Activated CD4-positive, alpha-beta T cell treated with anti-CD3 and anti-CD28 coated beads for 36 hours (primary cell): ENCODE data around the gene APOC3. TPM values are rescaled to one million over a fixed set of nuclear protein-coding genes. Genes with fewer than 3 reads are reported as not detected.

Source experiments
- ATAC-seq: fragments of 200-7000 bp; cut with Tn5 transposase; one replicate; pipeline ENCODE4 v1.10.0; 2021; ENCODE audit warnings: mild to moderate bottlenecking, moderate library complexity
- CTCF ChIA-PET: fragments of 350-600 bp; sonication (Branson Sonifier 250); formaldehyde crosslinking; loops from one replicate; lab custom pipeline; 2021; ENCODE audit warnings: antibody characterized with exemption; lab: Charles Lee
- POLR2A ChIA-PET: fragments of 350-600 bp; sonication (Branson Sonifier 250); formaldehyde crosslinking; loops from one replicate; lab custom pipeline; 2021; ENCODE audit warnings: antibody characterized with exemption, inconsistent platforms; lab: Charles Lee
- DNase-seq: peaks from one replicate; pipeline ENCODE4 v3.0.0-alpha.2; 2020
- H3K27ac Mint-ChIP-seq: one replicate; pipeline ENCODE4 v1.8.0; 2021; ENCODE audit warnings: mixed read lengths
- H3K27me3 Mint-ChIP-seq: one replicate; pipeline ENCODE4 v1.8.0; 2021; ENCODE audit warnings: mixed read lengths
- H3K36me3 Mint-ChIP-seq: one replicate; pipeline ENCODE4 v1.8.0; 2021; ENCODE audit warnings: low read depth, mixed read lengths
- H3K4me1 Mint-ChIP-seq: one replicate; pipeline ENCODE4 v1.8.0; 2021; ENCODE audit warnings: mixed read lengths
- H3K4me3 Mint-ChIP-seq: one replicate; pipeline ENCODE4 v1.8.0; 2021; ENCODE audit warnings: mild to moderate bottlenecking, moderate library complexity, mixed read lengths
- H3K9me3 Mint-ChIP-seq: one replicate; pipeline ENCODE4 v1.8.0; 2021; ENCODE audit warnings: low read depth, mixed read lengths
- intact Hi-C, 2 experiments: fragments of 100-400 bp; cut with DNase I in 1 of 2; cut with micrococcal nuclease in 1 of 2; formaldehyde crosslinking; loops; one replicate each; pipeline versions ENCODE4 v1.14.2 to v1.15.1; 2022 to 2024; cut with DNase I, micrococcal nuclease
- total RNA-seq, 2 experiments: library from RNA; stranded (reverse); gene quantifications; one replicate each; pipeline ENCODE4 v1.2.3, GENCODE V29; 2021

Gene APOC3
- total RNA-seq, 2 experiments from 2014 or later, result not detected

DNA sequence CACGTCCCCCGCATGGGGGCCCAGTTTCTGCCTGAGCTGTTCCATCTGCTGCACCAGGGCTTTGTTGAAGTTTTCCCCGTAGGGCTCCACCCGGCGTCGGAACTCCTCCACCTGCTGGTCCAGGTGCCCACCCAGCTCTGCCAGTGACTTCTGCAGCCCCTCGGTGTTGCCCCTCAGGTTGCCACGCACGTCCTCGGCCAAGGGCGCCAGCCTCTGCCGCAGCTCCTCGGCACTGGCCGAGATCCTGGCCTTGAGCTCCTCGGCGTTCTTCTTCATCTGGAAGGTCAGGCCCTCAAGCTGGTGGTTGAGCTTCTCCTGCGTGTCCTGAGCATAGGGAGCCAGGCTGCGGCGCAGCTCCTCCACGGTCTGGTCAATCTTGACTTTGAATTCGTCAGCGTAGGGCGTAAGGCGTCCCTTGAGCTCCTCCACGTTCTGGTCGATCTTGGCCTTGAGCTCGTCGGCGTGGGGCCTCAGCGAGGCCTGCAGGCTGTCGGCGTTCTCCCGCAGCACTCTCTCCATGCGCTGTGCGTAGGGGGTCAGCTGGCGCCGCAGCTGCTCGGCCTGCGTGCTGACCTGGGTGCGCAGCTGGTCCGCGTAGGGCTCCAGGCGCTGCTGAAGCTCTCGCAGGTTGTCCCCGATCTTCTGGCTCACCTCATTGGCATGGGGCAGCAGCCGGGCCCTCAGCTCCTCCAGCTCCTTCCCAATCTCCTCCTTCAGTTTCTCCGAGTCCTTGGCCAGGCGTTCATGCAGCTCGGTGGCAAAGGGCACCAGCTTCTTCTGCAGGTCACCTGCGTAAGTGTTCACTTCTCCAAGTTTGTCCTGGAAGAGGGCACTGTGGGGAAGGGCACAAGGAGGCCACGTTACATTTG is 8.4 kb upstream of the APOC3 start:
- ATAC-seq (no peak), DNase-seq (no peak)
- ChIA-PET CTCF (interaction anchor here (0.6 to 1.8 kb wide), 7 partner anchors 12 to 386 kb away, joined by 3 to 5 read pairs (median 3); partner anchors contain the start of gene APOA5), POLR2A (no interaction called here)
- no peaks in the 10 kb centered on the region for H3K9me3 Mint-ChIP-seq
- no peaks in the 10 kb centered on the region for H3K27me3 Mint-ChIP-seq
- H3K36me3 Mint-ChIP-seq, result no peaks in the 10 kb centered on the region
- intact Hi-C loops, result no loop called here
- no peaks in the 10 kb centered on the region for H3K4me1 Mint-ChIP-seq
- H3K4me3 Mint-ChIP-seq, result no peak overlapping the region
- H3K27ac Mint-ChIP-seq, result no peak overlapping the region

DNA sequence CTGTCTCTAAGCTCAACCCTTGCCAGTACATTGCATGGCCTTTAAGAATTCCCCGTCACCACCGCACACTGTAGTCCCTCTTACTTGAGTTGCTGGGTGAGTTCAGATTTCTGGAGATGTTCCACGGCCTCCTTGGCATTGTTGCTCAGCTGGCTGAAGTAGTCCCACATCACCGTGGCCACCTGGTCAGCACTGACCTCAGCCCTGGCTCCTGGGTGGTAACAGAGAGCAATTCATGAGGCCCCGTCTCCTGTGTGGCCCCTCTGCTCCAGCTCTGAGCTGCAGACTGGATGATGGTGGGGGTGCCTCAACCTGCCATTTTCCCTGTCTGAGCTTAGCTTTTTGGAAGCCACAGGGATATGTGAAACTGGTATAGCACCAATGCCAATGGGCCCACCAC is 7.1 kb upstream of the APOC3 start:
- intact Hi-C loops, result no loop called here
- no peaks in the 10 kb centered on the region for H3K36me3 Mint-ChIP-seq
- ChIA-PET POLR2A (interaction anchor here (0.7 to 1.1 kb wide), 3 partner anchors 13 to 342 kb away, joined by 3 read pairs; no protein-coding TSS in a partner anchor), CTCF (interaction anchor here (0.6 to 1.7 kb wide), 4 partner anchors 11 to 284 kb away, joined by 3 to 5 read pairs (median 4); no protein-coding TSS in a partner anchor)
- H3K4me1 Mint-ChIP-seq, result no peaks in the 10 kb centered on the region
- DNase-seq, result no peak
- no peaks in the 10 kb centered on the region for H3K27me3 Mint-ChIP-seq
- no peak overlapping the region for H3K27ac Mint-ChIP-seq
- ATAC-seq, result no peak
- H3K4me3 Mint-ChIP-seq, result no peak overlapping the region
- H3K9me3 Mint-ChIP-seq, result no peaks in the 10 kb centered on the region

DNA sequence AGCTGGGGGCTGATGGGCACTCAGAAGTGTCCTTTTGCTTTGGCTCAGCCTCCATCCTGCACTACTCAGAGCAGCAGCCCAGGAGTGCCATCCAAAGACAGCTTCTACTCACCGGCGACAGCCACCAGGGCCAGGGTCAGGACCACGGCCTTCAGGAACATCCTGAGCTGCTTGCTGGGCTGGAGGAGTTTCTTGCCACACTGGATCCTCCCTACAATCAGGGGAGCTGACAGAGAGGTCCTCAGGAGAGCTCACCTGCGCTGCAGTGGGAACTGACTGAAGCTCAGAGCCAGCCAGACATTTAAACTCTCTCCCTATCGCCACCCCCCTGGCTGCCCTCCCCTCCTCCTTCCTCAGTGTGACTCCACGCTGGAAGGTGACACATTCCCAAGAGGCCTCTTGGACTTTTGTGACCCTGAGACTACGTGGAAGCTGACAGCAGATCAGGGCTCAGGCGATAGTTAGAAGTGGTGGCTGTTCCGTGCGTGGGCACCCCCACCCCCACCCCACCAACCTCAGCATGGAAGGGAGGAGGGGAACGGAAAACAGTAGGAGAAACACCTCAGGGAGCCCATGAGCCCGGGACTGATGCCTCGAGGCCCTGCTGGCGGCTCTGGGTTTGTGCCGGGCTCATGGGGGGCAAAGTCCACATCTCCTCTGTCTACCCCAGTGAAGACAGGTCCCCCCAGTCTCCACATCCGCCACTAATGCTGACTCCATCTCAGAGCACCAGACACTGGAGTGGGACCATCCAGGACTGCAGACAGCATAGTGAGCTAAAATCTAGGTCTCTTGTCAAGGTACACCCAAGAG is 6.5 kb upstream of the APOC3 start, which contains the start of gene APOA4:
Gene APOA4 (minus strand): TSS at position 274 of the 813 bp plus-strand sequence. CDS start 113 bp downstream, at position 161.
- Mint-ChIP-seq H3K27me3 (no peaks in the 10 kb centered on the region), H3K4me1 (no peaks in the 10 kb centered on the region), H3K9me3 (no peaks in the 10 kb centered on the region), H3K4me3 (no peak within 1 kb of the TSS), H3K36me3 (no peaks in the 10 kb centered on the region), H3K27ac (no peak within 1 kb of the TSS)
- POLR2A ChIA-PET, result interaction anchor here (0.7 to 1.1 kb wide), 3 partner anchors 13 to 342 kb away, joined by 3 read pairs; no protein-coding TSS in a partner anchor
- intact Hi-C loops, result no loop called here
- ATAC-seq (no peak), DNase-seq (no peak)
- CTCF ChIA-PET, result interaction anchor here (0.6 to 1.7 kb wide), 5 partner anchors 10 to 283 kb away, joined by 3 to 5 read pairs (median 3); partner anchors contain the start of gene APOA5

DNA sequence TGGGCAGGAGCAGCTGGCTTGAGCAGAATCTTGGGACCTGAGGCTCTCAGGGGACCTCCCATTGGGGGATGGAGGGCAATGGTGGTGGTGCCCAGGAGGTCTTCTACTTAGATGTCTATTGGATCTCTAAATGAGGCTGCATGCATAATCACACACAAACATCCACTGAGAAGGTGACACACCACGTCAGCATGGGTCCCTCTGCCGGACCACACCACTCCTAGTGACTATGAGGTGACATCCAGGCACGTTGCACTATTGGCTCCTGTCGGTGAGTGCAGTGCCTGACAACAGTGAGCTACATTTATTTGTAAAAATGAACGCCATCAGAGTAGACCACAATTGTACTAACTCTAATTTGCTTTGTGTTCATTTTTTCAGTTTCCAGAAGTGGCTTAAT is 4.3 kb upstream of the APOC3 start:
- intact Hi-C loops, result no loop called here
- no peaks in the 10 kb centered on the region for H3K36me3 Mint-ChIP-seq
- ATAC-seq, result no peak
- no peak overlapping the region for H3K4me3 Mint-ChIP-seq
- no peak for DNase-seq
- POLR2A ChIA-PET, result no interaction called here
- H3K9me3 Mint-ChIP-seq, result no peaks in the 10 kb centered on the region
- H3K4me1 Mint-ChIP-seq, result no peaks in the 10 kb centered on the region
- H3K27me3 Mint-ChIP-seq, result no peaks in the 10 kb centered on the region
- CTCF ChIA-PET, result interaction anchor here (0.7 kb wide), 1 partner anchor 92 kb away, joined by 3 read pairs; no protein-coding TSS in a partner anchor
- H3K27ac Mint-ChIP-seq, result no peak overlapping the region

DNA sequence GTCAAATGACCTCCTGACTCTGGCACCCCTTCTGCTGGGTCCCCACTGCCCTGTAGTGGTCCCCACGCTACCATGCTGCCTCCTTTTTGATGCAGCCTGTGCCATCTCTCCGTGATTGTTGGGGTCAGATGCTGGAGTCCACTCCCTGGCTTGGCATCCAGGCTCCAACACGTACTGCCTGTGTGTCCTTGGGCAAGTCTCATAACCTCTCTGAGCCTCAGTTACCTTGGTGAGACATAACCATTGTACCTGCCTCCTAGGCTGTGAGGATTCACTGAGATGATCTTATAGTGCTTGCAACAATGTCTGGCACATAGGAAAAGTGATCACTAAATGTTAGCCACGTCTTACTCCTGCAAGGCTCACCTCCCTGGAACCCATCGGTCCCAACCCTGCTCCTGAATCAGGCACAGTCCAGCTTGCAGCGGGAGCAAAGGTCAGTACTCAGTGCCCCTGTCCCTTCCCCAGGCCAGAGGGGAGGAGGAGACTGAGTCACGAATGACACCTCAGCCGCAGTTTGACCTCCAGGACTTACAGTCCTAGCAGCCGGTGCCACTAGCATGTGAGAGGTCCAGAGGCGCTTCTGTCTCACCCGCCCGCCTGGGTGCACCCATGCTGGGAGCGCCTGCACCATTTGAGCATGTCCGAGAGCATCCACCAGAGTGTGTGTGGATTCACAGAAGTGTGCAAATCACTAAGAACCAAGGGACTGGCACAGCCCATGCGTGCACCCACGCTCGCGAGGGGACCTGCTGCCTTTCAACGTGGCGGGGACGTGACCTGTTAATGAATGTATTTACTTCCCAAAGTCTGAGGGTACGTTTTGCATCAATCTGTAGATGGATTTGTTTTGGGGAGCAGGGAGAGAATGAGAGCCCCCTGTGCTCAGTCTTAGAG is 3.6 kb upstream of the APOC3 start:
- ChIA-PET POLR2A (no interaction called here), CTCF (no interaction called here)
- Mint-ChIP-seq H3K4me3 (no peak overlapping the region), H3K27ac (no peak overlapping the region), H3K27me3 (no peaks in the 10 kb centered on the region), H3K36me3 (no peaks in the 10 kb centered on the region), H3K9me3 (no peaks in the 10 kb centered on the region), H3K4me1 (no peaks in the 10 kb centered on the region)
- no peak for DNase-seq
- intact Hi-C loops, result no loop called here
- no peak for ATAC-seq

DNA sequence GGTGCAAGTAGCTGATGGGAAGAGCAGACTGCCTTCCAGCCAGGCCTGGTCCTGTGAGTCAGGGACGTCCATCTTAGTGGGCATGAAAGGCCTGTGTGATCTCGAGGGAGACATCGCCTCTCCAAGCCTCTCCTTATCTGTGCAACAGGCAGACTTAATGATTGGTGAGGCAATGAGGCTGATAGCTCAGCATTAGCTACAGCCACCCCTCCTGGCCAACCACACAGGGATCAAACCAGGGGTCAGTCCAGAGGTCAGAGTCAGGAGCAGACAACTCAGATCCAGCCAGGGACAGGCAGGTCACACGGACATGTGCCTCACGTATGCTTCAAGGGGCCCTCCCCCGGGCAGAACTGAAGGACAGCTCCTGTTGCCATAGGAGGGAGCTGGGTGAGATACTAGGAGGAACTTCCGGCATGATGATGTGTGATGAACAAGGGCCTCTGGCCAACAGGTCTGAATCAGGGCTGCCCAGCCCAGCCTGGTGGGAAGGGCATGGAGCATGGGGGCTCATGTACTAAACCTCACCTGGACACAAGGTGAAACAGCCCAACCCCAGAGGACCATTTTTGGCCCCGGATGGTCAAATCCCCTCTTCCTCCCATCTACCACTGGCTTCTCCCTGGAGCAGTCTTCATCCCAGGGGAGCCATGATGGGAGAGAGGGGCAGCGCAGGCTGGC is 2.8 kb upstream of the APOC3 start:
- no peaks in the 10 kb centered on the region for H3K36me3 Mint-ChIP-seq
- no peak overlapping the region for H3K27ac Mint-ChIP-seq
- H3K9me3 Mint-ChIP-seq, result no peaks in the 10 kb centered on the region
- intact Hi-C loops, result no loop called here
- no peaks in the 10 kb centered on the region for H3K27me3 Mint-ChIP-seq
- ATAC-seq (no peak), DNase-seq (no peak)
- no peaks in the 10 kb centered on the region for H3K4me1 Mint-ChIP-seq
- POLR2A ChIA-PET, result no interaction called here
- no peak overlapping the region for H3K4me3 Mint-ChIP-seq
- CTCF ChIA-PET, result no interaction called here

DNA sequence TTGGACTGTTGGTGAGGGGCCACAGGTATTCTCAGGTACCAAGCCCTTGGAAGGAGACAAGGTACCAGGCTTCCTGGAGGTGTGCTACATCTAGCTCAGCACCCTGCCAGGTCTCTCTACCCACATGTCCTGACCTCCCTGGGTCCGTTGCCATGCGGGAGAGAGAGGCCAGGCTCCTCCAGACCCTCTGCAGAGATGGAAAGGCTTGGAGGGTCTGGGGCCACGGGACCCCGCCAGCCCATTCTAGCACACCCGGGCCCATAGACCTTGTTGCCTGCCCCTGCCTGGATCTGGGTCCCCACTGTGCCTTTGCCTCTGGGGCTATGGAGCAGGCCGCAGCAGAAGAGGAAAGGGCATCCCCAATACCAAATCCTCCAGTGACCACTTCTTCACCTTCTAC is 2.2 kb upstream of the APOC3 start:
- Mint-ChIP-seq H3K4me1 (no peaks in the 10 kb centered on the region), H3K36me3 (no peaks in the 10 kb centered on the region), H3K27me3 (no peaks in the 10 kb centered on the region), H3K9me3 (no peaks in the 10 kb centered on the region), H3K27ac (no peak overlapping the region), H3K4me3 (no peak overlapping the region)
- ChIA-PET CTCF (no interaction called here), POLR2A (no interaction called here)
- DNase-seq (no peak), ATAC-seq (no peak)
- intact Hi-C loops, result no loop called here

DNA sequence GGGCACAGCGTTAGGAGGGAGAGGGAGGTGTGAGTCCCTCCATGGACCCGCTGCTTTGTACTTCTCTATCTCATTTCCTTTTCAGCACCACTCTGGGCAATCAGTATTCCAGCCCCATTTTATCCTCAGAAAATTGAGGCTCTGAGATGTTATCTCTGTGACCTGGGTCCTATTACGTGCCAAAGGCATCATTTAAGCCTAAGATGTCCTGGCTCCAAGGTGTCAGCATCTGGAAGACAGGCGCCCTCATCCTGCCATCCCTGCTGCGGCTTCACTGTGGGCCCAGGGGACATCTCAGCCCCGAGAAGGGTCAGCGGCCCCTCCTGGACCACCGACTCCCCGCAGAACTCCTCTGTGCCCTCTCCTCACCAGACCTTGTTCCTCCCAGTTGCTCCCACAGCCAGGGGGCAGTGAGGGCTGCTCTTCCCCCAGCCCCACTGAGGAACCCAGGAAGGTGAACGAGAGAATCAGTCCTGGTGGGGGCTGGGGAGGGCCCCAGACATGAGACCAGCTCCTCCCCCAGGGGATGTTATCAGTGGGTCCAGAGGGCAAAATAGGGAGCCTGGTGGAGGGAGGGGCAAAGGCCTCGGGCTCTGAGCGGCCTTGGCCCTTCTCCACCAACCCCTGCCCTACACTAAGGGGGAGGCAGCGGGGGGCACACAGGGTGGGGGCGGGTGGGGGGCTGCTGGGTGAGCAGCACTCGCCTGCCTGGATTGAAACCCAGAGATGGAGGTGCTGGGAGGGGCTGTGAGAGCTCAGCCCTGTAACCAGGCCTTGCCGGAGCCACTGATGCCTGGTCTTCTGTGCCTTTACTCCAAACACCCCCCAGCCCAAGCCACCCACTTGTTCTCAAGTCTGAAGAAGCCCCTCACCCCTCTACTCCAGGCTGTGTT is 829 bp upstream of the APOC3 start:
- no peaks in the 10 kb centered on the region for H3K27me3 Mint-ChIP-seq
- no peaks in the 10 kb centered on the region for H3K9me3 Mint-ChIP-seq
- no peak for ATAC-seq
- intact Hi-C loops, result no loop called here
- CTCF ChIA-PET, result interaction anchor here (0.8 kb wide), 1 partner anchor 277 kb away, joined by 3 read pairs; no protein-coding TSS in a partner anchor
- H3K4me3 Mint-ChIP-seq, result no peak overlapping the region
- no peaks in the 10 kb centered on the region for H3K36me3 Mint-ChIP-seq
- DNase-seq, result no peak
- no peak overlapping the region for H3K27ac Mint-ChIP-seq
- POLR2A ChIA-PET, result no interaction called here
- H3K4me1 Mint-ChIP-seq, result no peaks in the 10 kb centered on the region

DNA sequence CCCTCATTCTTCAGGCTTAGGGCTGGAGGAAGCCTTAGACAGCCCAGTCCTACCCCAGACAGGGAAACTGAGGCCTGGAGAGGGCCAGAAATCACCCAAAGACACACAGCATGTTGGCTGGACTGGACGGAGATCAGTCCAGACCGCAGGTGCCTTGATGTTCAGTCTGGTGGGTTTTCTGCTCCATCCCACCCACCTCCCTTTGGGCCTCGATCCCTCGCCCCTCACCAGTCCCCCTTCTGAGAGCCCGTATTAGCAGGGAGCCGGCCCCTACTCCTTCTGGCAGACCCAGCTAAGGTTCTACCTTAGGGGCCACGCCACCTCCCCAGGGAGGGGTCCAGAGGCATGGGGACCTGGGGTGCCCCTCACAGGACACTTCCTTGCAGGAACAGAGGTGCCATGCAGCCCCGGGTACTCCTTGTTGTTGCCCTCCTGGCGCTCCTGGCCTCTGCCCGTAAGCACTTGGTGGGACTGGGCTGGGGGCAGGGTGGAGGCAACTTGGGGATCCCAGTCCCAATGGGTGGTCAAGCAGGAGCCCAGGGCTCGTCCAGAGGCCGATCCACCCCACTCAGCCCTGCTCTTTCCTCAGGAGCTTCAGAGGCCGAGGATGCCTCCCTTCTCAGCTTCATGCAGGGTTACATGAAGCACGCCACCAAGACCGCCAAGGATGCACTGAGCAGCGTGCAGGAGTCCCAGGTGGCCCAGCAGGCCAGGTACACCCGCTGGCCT is 641 bp downstream of the APOC3 start:
- peaks cover 4% of the 10 kb centered on the region for H3K4me1 Mint-ChIP-seq
- peaks cover 3% of the 10 kb centered on the region for H3K27me3 Mint-ChIP-seq
- no peaks in the 10 kb centered on the region for H3K9me3 Mint-ChIP-seq
- no peak for DNase-seq
- no peak overlapping the region for H3K4me3 Mint-ChIP-seq
- POLR2A ChIA-PET, result no interaction called here
- ATAC-seq, result no peak
- no peaks in the 10 kb centered on the region for H3K36me3 Mint-ChIP-seq
- intact Hi-C loops, result no loop called here
- CTCF ChIA-PET, result no interaction called here
- H3K27ac Mint-ChIP-seq, result no peak overlapping the region
